ENCODE measurements around the gene NCKAP5.
"Not testable (repeated sequence)": the region's sequence is repeated elsewhere in the genome, so short reads cannot be mapped to it uniquely, and the experiment has no call there.

NCKAP5 gene

GRCh38 chr2:133522204-133522603 is 46.1 kb downstream of the NCKAP5 start:
- DNase-seq (ENCODE audit: low spot score): no peak

- DNase-seq (ENCODE audit: low spot score): no peak
These were observed 47.0 kb downstream of the NCKAP5 start for GRCh38 chr2:133521146-133521745.

GRCh38 chr2:133519677-133520076 is 48.6 kb downstream of the NCKAP5 start:
- not testable (repeated sequence) for DNase-seq (ENCODE audit: low spot score)

GRCh38 chr2:133518700-133519344 is 49.4 kb downstream of the NCKAP5 start:
- no peak for DNase-seq (ENCODE audit: low spot score)

GRCh38 chr2:133517876-133518275 is 50.4 kb downstream of the NCKAP5 start:
- no peak for DNase-seq (ENCODE audit: low spot score)

- no peak for DNase-seq (ENCODE audit: low spot score)
These were observed 51.7 kb downstream of the NCKAP5 start for GRCh38 chr2:133516405-133517026.

GRCh38 chr2:133515271-133515670 is 53.0 kb downstream of the NCKAP5 start:
- DNase-seq (ENCODE audit: low spot score): no peak

- no peak for DNase-seq (ENCODE audit: low spot score)
These were observed 54.4 kb downstream of the NCKAP5 start for GRCh38 chr2:133513893-133514292.

GRCh38 chr2:133512121-133512520 is 56.1 kb downstream of the NCKAP5 start:
- no peak for DNase-seq (ENCODE audit: low spot score)

- DNase-seq (ENCODE audit: low spot score): no peak
These were observed 56.6 kb downstream of the NCKAP5 start for GRCh38 chr2:133511679-133512078.

GRCh38 chr2:133509777-133510176 is 58.5 kb downstream of the NCKAP5 start:
- no peak for DNase-seq (ENCODE audit: low spot score)

GRCh38 chr2:133508546-133509165 is 59.6 kb downstream of the NCKAP5 start:
- no peak for DNase-seq (ENCODE audit: low spot score)

GRCh38 chr2:133506996-133507395 is 61.3 kb downstream of the NCKAP5 start:
- no peak for DNase-seq (ENCODE audit: low spot score)

GRCh38 chr2:133504566-133505505 is 63.4 kb downstream of the NCKAP5 start:
- DNase-seq (ENCODE audit: low spot score): no peak

GRCh38 chr2:133503927-133504326 is 64.3 kb downstream of the NCKAP5 start:
- no peak for DNase-seq (ENCODE audit: low spot score)

- DNase-seq (ENCODE audit: low spot score): no peak
These were observed 64.9 kb downstream of the NCKAP5 start for GRCh38 chr2:133503323-133503722.

- no peak for DNase-seq (ENCODE audit: low spot score)
These were observed 65.6 kb downstream of the NCKAP5 start for GRCh38 chr2:133502678-133503077.

GRCh38 chr2:133500917-133501316 is 67.3 kb downstream of the NCKAP5 start:
- DNase-seq (ENCODE audit: low spot score): no peak

- DNase-seq (ENCODE audit: low spot score): no peak
These were observed 69.3 kb downstream of the NCKAP5 start for GRCh38 chr2:133498662-133499585.

GRCh38 chr2:133497951-133498565 is 70.2 kb downstream of the NCKAP5 start:
- DNase-seq (ENCODE audit: low spot score): no peak

Data from germinal center (tissue), 1 donor.